NT2/D1 (cell line): ENCODE measurements around the gene RIOK1.

Source experiments
- SUZ12 ChIP-seq: IDR thresholded peaks from 2 replicates; pipeline ENCODE4 v1.6.1; 2011; ENCODE audit not compliant: insufficient read length, insufficient read depth; ENCODE audit errors: extremely low read depth
- YY1 ChIP-seq: IDR thresholded peaks from 2 replicates; pipeline ENCODE4 v1.6.1; 2011; ENCODE audit not compliant: insufficient read length, insufficient read depth

GRCh38 chr6:7341271-7341670, 48.3 kb upstream of the RIOK1 start:
- no peak for TF ChIP-seq SUZ12
- no peak for TF ChIP-seq YY1
